NCI-H1436 (cell line): ENCODE data around the gene B4GALT1.
"Not testable (repeated sequence)": the region's sequence is repeated elsewhere in the genome, so short reads cannot be mapped to it uniquely, and the experiment has no call there.

Experiments
- DNase-seq: peaks from one replicate; lab custom pipeline; 2025; lab: John Stamatoyannopoulos, UW

Gene B4GALT1

GRCh38 chr9:33184963-33185362 lies 17.8 kb upstream of the B4GALT1 start:
- no peak for DNase-seq

- no peak for DNase-seq
Measured at GRCh38 chr9:33182519-33182918, 15.4 kb upstream of the B4GALT1 start.

GRCh38 chr9:33180526-33181184 lies 13.5 kb upstream of the B4GALT1 start:
- no peak for DNase-seq

GRCh38 chr9:33178972-33179697 lies 12.0 kb upstream of the B4GALT1 start:
- DNase-seq = no peak

- no peak for DNase-seq
Measured at GRCh38 chr9:33177639-33178038, 10.5 kb upstream of the B4GALT1 start.

GRCh38 chr9:33177086-33177485 lies 9.9 kb upstream of the B4GALT1 start:
- DNase-seq = no peak

- DNase-seq = no peak
Measured at GRCh38 chr9:33175649-33176325, 8.7 kb upstream of the B4GALT1 start.

GRCh38 chr9:33172256-33173238 lies 5.4 kb upstream of the B4GALT1 start:
- no peak for DNase-seq

GRCh38 chr9:33170464-33171415 lies 3.6 kb upstream of the B4GALT1 start:
- no peak for DNase-seq

GRCh38 chr9:33168941-33169544 lies 1.9 kb upstream of the B4GALT1 start:
- no peak for DNase-seq

GRCh38 chr9:33167972-33168461 lies 881 bp upstream of the B4GALT1 start:
- no peak for DNase-seq

- no peak for DNase-seq
Measured at GRCh38 chr9:33166231-33167083, 679 bp downstream of the B4GALT1 start.

- DNase-seq = no peak
Measured at GRCh38 chr9:33165263-33166151, 1.6 kb downstream of the B4GALT1 start.

- DNase-seq = not testable (repeated sequence)
Measured at GRCh38 chr9:33164921-33165262, 2.2 kb downstream of the B4GALT1 start.

- DNase-seq = no peak
Measured at GRCh38 chr9:33164138-33164809, 2.9 kb downstream of the B4GALT1 start.

- DNase-seq = no peak
Measured at GRCh38 chr9:33163433-33164137, 3.6 kb downstream of the B4GALT1 start.

GRCh38 chr9:33162721-33163311 lies 4.3 kb downstream of the B4GALT1 start:
- no peak for DNase-seq
